Epithelial cell of prostate (primary cell): ENCODE measurements around the gene PADI3.

Source experiments
- DNase-seq: peaks from one replicate; pipeline ENCODE4 v3.0.0-alpha.2; 2011; ENCODE audit warnings: low read depth, low spot score
- H3K27ac ChIP-seq: fragments of 450-650 bp; 2 replicates; pipeline ENCODE4 v1.5.1; 2017; ENCODE audit warnings: mild to moderate bottlenecking

Gene PADI3

DNA sequence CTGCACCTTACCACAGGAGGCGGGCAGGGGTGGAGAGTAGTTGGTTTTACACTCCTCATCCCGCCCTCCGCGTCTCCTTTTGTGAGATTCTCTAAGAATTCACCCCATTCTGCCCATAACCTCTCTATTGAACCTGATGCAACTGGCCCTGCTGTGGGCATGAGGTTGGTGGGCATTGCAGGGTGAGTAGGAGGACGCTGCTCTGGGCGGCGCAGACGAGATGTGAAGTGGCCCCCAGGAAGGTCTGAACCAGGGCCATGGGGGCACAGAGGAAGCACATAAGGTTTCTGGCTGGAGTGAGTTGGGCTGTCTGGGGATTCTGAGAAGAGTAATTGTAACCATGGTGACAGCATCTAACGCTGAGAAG is 35.1 kb upstream of the PADI3 start:
- peak overlapping the region; percentile 85 for H3K27ac ChIP-seq

DNA sequence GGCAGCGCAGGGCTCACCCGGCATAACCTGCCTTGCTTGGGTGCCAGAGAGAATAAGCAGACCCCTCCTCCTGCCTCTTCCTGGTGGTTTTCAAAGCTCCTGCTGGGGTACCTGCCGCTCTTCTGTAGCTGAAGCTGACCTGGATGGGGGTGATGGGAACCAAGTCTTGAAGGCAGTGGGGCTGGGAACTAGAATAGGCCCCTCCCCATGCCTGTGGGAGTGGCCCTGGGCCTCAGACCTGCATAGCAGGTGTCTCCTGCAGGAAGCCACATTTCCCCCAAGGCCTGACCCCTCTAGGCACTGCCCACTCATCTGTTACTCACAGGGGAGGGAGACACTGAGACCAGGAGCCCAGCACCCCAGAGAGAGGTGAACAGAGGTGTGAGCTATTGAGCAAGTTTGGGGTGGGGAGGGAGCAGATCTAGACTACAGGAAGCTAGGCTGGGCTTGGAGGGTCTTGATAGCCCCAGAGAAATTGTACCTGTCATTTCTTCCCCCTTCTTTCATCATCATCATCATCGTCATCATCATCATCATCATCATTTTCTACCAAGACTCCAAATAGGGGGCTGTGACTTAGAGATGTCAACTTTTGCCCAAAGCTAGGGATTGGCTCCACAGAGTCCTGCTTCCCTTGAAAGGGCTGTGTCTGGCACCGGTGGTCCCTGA is 33.9 kb upstream of the PADI3 start:
- peak overlapping the region; percentile 85 for H3K27ac ChIP-seq
- DNase-seq: no peak

More for the DNA sequence above, 35.1 kb upstream of the PADI3 start:
- no peak for DNase-seq

GRCh38 chr1:17215545-17215890 is 33.4 kb upstream of the PADI3 start:
- DNase-seq: no peak
- H3K27ac ChIP-seq: peak overlapping the region; percentile 85

GRCh38 chr1:17216078-17216477 is 32.8 kb upstream of the PADI3 start:
- peak overlapping the region; percentile 85 for H3K27ac ChIP-seq
- no peak for DNase-seq

GRCh38 chr1:17217607-17218006 is 31.3 kb upstream of the PADI3 start:
- no peak overlapping the region for H3K27ac ChIP-seq
- DNase-seq: no peak

DNA sequence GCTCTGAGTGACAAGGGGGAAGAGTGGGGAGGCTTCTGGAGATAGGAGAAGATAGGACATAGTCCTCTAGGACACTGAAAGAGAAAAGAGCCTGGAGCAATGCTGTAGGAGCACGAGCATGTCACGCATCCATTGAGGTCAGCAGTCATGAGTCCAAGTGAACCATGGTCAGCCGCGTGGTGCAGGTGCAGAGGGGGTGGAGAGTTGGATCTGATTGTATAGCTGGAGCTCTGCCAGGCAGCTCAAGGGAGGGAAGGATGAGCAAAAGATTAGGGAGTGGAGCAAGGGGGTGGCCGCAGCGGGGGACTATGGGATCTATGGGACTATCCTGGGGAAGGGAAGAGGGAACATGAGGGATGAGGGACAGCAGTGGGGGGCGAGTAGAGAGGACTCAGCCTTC is 30.0 kb upstream of the PADI3 start:
- no peak overlapping the region for H3K27ac ChIP-seq
- DNase-seq: no peak

DNA sequence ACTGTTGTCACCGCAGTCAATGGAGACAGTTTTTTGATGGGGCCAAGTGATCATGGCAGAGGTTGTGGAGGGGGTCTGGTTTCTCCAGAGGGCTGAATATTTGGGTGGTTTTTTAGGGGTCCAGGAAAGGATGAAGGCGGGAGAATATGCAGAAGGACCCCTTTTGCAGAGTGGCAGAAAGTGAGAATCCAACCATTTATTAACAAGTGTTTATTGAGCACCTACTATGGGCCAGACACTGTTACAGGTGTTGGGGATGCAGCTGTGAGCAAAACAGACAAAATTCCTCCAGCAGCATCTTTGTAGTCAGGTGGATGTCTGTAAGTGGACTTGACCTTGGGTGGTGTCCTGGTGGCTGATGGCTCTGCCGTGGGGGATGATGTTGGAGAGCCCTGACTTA is 28.6 kb upstream of the PADI3 start:
- DNase-seq: no peak
- no peak overlapping the region for H3K27ac ChIP-seq

- no peak overlapping the region for H3K27ac ChIP-seq
- no peak for DNase-seq
Measured at GRCh38 chr1:17222557-17222956, 26.3 kb upstream of the PADI3 start.

GRCh38 chr1:17224434-17224833 is 24.5 kb upstream of the PADI3 start:
- DNase-seq: no peak
- no peak overlapping the region for H3K27ac ChIP-seq

DNA sequence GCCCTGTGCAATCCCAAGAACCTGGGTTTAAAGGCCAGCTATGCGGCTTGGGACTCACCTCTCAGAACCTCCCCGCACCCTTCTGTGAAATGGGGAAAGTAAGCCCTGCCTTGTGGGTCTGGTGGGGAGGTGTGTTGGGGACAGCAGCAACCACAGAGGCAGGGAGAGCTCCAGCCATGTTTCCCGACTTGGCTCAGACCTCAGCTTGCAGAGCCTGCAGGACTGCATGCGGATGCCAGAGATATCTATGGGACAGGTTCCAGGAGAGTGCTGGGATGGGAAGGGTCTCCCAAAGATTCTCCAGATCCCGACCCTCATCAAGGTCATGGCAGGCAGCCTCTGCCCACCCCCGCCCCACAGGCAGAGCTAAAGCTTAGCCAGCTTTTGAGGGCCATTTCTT is 23.8 kb upstream of the PADI3 start:
- no peak for DNase-seq
- H3K27ac ChIP-seq: no peak overlapping the region

- no peak for DNase-seq
- peak overlapping the region; percentile 59 for H3K27ac ChIP-seq
Measured at GRCh38 chr1:17227358-17227915, 21.5 kb upstream of the PADI3 start.

- H3K27ac ChIP-seq: no peak overlapping the region
- DNase-seq: no peak
Measured at GRCh38 chr1:17228619-17229018, 20.3 kb upstream of the PADI3 start.

DNA sequence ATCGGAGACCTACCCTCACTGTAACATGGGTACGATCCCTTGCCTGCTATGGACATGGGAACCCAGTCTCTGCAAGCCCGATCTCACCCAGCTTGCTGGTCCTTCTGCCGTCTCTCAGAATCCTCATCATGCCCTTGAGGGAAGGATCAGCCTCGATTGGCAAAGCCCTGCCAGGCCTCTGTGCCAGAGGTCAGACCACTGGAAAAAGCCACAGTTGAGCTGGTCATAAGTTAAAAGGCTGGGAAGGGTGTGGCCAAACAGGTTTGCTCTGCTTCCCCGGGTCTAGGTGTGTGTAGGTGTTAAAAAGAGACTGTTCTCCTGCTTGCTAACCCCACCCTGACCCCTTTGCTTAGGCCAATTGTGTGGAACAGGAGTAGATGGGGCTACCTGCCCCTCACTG is 19.5 kb upstream of the PADI3 start:
- H3K27ac ChIP-seq: peak overlapping the region; percentile 5
- no peak for DNase-seq

DNA sequence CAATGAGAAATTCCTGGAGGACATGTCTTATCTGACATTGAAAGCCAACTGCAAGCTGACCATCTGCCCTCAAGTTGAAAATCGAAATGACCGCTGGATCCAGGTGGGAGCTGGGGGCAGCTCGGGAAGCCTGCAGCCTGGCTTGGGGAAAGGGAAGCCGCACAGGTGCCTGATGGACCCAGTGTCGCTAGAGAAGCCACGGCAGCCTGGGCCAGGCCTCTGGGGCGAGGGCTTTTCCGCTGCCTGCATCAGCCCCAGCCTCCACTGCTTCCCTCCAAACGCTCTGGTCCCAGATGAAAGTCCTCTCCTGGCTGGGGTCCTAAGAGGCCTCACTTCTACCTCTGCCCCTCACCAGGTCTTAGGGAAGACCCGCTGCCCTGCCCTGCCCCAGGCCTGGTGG is 18.8 kb upstream of the PADI3 start:
- DNase-seq: no peak
- H3K27ac ChIP-seq: no peak overlapping the region

DNA sequence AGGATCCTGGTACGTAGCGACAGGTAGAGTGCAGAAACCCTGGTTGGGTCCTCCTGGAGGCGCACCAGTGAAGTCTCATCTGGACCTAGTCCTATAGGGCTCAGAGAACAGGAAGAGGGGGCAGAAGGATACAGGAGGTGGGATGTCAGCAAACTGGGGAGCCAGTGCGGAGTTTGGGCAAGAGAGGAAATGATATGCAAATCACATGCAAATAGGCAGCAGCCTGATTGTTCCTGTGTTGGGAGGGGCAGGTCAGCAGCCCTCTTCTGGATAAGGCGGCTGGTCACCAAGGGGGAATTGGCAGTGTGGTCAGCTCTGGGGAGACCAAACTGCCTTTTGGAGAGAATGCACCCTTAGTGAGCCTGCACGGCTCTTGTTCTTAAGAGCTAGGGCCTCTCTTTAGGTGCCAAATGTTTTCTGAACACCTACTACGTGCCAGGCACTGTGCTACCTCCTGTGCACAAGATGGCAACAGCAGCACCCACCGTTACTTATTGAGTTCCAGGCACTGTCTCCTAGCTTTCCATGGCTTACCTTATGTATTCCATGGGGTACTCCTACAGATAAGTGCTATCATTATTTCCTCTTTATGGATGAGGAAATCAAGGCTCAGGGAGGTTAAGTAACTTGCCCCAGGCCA is 18.1 kb upstream of the PADI3 start:
- H3K27ac ChIP-seq: no peak overlapping the region
- DNase-seq: no peak

DNA sequence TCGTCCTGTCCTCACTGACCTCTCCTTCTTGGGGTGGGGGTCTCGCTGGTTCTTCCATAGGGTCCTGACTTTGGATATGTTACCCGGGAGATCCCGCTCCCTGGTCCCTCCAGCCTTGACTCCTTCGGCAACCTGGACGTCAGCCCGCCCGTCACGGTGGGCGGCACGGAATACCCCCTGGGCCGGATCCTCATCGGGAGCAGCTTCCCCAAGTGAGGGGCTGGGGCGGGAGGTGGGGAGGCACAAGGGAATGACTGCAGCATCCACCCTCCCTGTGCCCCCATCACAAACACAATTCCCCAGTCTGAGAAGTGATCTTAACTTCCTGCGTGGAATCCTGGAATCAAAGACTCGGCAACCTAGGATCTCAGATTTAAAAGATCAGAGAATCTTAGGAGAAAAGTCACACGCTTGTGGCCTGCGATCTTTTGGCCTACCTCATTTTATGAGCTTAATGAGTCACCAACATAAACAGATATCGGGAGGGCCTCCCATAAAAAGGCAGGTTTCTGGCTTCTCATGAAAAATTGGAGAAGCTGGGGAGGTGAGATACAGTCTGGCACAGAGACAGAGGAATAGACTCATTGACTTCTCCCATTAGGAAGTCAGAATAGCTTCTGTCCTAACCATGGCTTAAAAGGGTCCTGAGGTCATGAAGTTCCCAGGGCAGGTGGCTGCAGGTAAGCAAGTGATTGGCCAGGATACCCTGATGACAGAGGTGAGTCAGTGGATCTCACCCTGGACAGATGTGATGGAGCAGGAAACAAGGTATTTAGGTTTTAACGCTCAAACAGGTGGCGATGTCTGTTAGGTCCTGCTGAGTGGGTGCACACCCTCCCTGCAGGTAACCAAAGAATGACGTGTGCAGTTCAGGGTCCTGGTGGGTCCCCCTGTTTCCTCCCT is 15.9 kb upstream of the PADI3 start:
- peak; percentile 91 for DNase-seq
- peak overlapping the region; percentile 99 for H3K27ac ChIP-seq

DNA sequence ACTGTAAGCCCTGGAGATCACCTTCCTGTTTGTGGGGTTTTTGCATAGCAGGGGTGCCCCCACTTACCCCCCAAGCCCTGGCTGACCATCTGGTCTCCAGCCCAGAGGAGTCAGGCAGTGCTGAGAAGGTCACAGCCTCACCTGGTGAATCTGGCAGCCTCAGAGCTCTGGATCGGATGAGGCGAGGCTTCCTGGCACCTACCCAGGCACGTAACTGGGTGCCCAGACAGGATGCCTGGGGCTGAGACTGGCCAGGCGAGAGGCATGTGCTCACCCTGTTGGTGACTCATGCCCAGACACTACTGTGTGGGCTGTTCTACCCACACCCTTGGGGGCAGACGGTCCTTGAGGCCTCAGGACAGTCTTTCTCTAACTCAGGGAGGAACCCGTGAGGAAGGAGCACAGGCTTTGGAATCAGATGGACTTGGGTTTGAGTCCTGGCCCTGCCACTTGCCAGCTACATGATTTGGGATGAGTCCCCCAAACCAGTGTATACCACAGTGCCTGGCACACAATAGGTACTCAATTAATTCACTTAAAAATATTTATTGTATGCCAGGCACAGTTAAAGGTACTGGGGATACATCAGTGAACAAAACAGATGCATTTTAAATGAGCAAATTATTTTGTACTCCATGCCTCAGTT is 15.1 kb upstream of the PADI3 start:
- peak overlapping the region; percentile 99 for H3K27ac ChIP-seq
- DNase-seq: peak; percentile 95

DNA sequence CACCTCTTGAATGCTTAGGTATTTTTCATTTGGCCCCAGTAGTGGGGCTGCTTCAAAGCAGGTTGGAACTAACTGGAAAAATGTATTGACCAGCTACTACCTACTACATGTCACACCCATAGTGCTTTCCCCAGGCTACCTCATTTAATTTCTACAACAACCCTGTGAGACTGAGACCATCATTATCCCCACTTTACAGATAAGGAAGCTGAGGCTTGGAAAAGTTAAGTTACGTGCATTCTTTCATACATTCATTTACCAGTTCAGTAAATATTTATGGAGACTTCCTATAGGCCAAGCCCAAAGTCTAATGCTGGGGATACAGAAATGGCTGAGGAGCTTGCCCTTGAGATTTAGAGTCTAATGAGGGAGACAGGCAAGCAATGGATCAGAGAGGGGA is 14.5 kb upstream of the PADI3 start:
- peak overlapping the region; percentile 99 for H3K27ac ChIP-seq
- DNase-seq: no peak

- peak overlapping the region; percentile 34 for H3K27ac ChIP-seq
- no peak for DNase-seq
Measured at GRCh38 chr1:17235135-17235885, 13.6 kb upstream of the PADI3 start.
